ENCODE results near the gene NSG1.
"Not testable (repeated sequence)": the region's sequence is repeated elsewhere in the genome, so short reads cannot be mapped to it uniquely, and the experiment has no call there.

Gene NSG1

GRCh38 chr4:4437798-4438470 is 51.0 kb downstream of the NSG1 start:
- no peak for DNase-seq

DNA sequence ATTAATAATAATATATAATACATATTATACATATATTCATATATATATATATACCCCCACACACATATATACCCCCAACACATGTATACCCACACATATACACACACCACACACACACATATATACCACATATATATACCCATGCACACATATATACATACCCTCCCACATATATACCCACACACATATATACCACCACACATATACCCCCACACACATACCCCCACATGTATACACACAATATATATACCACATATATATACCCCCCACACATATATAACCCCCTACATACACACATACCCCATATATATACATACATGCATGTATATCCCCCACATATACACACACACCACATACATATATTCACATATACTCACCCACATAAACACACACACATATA is 52.0 kb downstream of the NSG1 start:
- DNase-seq, result no peak

DNA sequence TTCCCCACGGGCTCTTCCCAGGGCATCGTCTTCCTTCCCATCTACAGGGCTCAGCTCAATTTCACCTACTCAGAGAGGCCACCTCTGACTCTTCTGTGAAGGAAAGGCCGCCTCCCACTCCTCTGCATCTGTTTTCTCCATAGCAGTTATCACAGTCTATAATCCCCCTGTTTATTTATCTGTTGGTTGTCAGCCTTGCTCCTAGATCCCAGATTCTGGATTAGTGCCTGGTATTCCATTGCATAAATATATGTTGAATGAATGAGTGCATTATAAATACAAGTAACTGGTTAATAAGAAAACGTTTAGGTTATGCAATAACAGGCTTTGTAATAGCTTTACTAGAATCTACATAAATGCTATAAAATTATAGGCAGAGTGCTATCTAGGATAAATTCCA is 52.9 kb downstream of the NSG1 start:
- DNase-seq, result no peak

GRCh38 chr4:4440333-4441061 is 53.6 kb downstream of the NSG1 start:
- DNase-seq, result no peak

GRCh38 chr4:4443821-4444220 is 56.9 kb downstream of the NSG1 start:
- no peak for DNase-seq

DNA sequence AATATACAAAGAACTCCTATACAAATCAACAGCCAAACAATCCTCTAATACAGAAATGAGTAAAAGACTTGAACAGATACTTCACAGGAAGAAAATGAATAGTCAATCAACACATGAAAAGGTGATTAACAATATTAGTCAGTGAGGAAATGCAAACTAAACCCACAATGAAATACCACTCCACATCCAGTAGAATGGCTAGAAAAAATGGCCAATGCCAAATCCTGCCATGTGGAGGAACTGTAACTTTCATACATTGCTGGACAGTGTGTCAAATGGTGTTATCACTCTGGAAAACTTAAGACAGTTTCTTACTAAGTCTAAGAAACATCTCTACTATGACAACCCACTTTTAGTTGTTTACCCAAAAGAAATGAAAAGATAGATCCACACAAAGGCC is 59.5 kb downstream of the NSG1 start:
- no peak for DNase-seq

GRCh38 chr4:4455210-4455865 is 68.4 kb downstream of the NSG1 start:
- DNase-seq, result no peak

DNA sequence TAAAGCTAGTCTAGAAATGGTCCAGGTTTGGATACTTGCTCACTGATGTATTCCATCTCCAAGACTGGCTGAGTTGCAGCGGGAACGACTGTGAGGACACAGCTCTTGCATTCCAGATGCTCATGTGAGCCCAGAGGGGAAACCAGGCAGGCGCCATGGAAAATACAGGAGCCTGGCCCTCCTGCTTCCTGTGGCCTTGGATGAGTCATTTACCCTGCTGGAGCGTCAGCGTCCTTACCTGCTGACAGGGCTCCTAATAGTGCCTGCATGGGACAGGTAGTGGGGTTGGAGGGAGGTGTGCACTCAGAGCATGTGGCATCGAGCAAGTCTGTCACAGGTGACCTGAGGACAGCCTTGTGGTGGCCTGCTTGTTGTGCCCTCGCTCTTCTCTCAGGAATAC is 69.4 kb downstream of the NSG1 start:
- DNase-seq, result no peak

DNA sequence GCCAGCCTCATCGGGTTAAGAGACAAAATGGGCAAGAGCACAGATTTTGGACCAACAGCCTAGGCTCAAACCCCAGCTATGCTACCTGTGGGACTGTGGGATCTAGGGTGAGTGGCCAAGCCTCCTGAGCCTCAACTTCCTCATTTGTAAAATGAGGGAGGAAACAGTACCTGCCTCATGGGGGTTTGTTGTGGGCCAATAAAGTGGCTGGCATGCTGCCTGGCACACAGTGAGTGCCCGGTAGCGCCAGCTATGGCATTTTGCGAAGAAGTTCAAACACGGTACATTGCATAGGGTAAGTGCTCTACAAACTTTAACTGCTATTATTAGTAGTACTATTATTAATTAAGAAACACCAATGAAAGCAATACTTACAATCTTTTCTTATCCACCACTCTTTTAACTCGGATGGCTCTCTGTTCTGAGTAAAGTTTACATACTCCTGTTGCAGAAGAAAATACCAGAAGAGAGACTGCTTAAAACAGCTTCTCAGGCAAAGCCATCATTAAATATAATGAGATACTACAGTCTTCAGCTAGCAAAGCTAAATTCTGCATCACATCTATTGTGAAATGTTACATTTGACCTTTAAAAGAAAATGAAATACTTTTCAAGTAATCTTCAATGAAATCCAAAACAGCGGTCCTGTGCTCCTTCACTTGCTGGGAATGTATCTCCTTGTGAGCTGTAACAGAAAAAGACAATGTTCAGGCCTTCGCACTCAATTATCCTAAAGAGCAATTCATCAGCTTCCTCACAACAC is 70.1 kb downstream of the NSG1 start:
- no peak for DNase-seq

- no peak for DNase-seq
These were observed 71.1 kb downstream of the NSG1 start for GRCh38 chr4:4457803-4458553.

DNA sequence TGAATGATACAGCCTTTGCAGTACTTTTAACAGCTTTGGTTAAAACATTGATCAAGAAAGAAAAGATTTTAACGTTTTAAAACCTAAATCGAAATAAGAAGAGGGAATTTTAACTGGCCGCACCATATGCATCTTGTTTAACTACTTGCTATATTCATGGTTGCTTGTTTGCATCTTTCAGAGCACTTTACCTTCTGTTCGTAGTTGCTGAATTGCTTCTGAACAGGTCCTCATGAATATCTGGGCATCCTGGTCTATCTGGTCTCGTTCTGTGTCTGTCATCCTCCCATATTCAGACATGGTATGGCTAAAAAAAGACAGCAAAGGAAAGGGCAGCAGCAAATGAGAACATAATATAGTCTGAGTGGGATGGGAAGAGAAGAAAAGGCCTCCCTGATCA is 72.3 kb downstream of the NSG1 start:
- DNase-seq, result no peak

- DNase-seq, result no peak
These were observed 73.9 kb downstream of the NSG1 start for GRCh38 chr4:4460759-4461158.

DNA sequence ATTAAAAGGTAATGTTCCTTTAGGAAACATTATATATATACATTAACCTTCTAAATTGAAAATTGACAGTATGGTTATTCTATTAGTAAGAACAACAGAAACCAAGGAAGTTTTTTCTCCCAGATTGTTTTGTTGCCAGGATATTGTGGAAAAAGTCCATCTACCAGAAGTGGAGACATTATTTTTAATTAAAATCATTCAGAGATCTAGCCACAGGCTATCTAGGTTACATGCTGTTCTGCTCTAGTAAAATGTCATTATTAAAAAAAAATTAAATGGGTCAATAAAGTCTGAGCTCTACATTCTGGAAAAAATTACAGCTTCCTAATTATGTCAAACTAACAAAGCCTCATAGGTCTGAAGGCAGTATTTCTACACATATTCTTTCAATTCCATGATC is 74.3 kb downstream of the NSG1 start:
- no peak for DNase-seq

GRCh38 chr4:4461850-4462249 is 74.9 kb downstream of the NSG1 start:
- no peak for DNase-seq

- no peak for DNase-seq
These were observed 76.1 kb downstream of the NSG1 start for GRCh38 chr4:4462970-4463369.

- not testable (repeated sequence) for DNase-seq
These were observed 78.3 kb downstream of the NSG1 start for GRCh38 chr4:4465238-4465637.

Measured in OCI-M1 (cell line).